Measurements from ENCODE around the gene PLN.

The PLN gene

DNA sequence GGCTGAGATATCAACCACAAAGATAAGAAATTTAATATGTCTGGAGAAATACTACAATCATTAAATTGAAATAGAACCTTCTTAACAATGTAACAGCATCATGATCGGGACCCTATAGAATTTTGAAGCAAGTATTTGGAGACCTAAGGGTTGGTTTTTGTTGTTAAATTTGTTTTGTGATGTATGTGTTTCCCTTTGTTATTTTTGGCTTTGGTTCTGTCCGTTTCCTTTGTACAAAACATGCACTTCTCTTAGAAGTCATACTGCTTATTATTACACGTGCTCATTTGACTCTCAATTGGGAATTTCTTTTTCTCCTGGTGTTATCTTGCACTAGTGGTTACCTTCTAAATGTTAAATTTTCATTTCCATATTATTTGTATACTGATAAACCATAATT lies 4.0 kb upstream of the PLN start:
- Histone ChIP-seq H3K4me2 (ENCODE audit: insufficient read depth, low read length) (no peak overlapping the region), H3K9me3 (ENCODE audit: insufficient read depth, low read length, severe bottlenecking) (no peaks in the 10 kb centered on the region)
- ATAC-seq (ENCODE audit: insufficient read depth, low read depth) = no peak

DNA sequence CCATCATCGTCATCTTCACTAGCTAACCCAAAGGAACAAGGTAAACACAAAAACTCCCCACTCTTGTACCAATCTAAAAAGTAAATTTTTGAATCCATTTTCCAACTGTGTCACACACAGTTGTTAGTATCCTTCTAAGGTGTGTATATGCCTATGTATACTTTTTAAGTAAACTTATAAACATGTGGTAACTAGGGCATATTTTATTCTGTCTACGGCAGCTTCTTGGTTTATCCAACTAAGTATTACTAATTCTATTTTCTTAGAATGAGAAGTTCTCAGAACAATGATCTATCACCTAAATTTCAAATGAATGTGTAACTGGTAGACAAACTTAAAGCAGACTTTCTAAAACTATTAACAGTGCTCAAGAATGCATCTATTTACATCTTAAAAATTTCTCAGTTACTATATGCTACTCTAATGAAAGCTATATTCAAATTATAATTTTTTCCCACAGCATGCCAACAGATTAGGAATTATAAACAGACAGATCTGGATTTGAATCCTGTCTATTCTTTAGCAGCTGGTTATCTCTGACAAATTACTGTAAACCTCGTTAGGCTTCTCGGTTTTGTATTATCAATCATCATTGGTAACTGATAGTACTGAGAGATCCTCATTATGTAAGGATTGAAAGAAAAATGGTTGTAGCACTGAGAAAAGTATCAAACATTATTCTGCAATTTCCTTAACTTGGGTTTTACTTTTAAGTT lies 1.8 kb upstream of the PLN start:
- no peaks in the 10 kb centered on the region for H3K27me3 ChIP-seq (ENCODE audit: insufficient read depth, low read length, poor library complexity)
- peaks cover 5% of the 10 kb centered on the region; the same call in 1 of the 2 replicates for H4K20me1 ChIP-seq (ENCODE audit: insufficient read depth, low read length)
- H3K27ac ChIP-seq (ENCODE audit: low read length) = no peak overlapping the region
- TF ChIP-seq EZH2 (IDR thresholded peaks at IDR 0.05; ENCODE audit: borderline replicate concordance, low read depth, low read length, severe bottlenecking) = no peak
- TF ChIP-seq, protein P1, sequence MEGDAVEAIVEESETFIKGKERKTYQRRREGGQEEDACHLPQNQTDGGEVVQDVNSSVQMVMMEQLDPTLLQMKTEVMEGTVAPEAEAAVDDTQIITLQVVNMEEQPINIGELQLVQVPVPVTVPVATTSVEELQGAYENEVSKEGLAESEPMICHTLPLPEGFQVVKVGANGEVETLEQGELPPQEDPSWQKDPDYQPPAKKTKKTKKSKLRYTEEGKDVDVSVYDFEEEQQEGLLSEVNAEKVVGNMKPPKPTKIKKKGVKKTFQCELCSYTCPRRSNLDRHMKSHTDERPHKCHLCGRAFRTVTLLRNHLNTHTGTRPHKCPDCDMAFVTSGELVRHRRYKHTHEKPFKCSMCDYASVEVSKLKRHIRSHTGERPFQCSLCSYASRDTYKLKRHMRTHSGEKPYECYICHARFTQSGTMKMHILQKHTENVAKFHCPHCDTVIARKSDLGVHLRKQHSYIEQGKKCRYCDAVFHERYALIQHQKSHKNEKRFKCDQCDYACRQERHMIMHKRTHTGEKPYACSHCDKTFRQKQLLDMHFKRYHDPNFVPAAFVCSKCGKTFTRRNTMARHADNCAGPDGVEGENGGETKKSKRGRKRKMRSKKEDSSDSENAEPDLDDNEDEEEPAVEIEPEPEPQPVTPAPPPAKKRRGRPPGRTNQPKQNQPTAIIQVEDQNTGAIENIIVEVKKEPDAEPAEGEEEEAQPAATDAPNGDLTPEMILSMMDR (IDR thresholded peaks at IDR 0.05; ENCODE audit: borderline replicate concordance, extremely low read depth, low read length, poor library complexity, severe bottlenecking) = no peak
- peaks cover 64% of the 10 kb centered on the region for H3K79me2 ChIP-seq (ENCODE audit: insufficient read depth, low read length)
- H3K4me2 ChIP-seq (ENCODE audit: insufficient read depth, low read length) = no peak overlapping the region
- H3K4me3 ChIP-seq (ENCODE audit: low read depth in 1 of 2, low read length in 2 of 2) = no peak overlapping the region
- no peak overlapping the region for H3K9ac ChIP-seq (ENCODE audit: low read depth, low read length)
- no peak overlapping the region for H2AFZ ChIP-seq (ENCODE audit: low read depth, low read length)
- H3K36me3 ChIP-seq (ENCODE audit: insufficient read depth, low read length) = no peaks in the 10 kb centered on the region
- DNase-seq (no peak), ATAC-seq (ENCODE audit: insufficient read depth, low read depth) (no peak)
- no peaks in the 10 kb centered on the region for H3K9me3 ChIP-seq (ENCODE audit: insufficient read depth, low read length, severe bottlenecking)
- H3K4me1 ChIP-seq (ENCODE audit: insufficient read depth, low read length) = 0 out of 2 replicates have a peak, but pooled peaks cover 2% of the 10 kb centered on the region

More for the DNA sequence above, 4.0 kb upstream of the PLN start:
- no peak overlapping the region for H3K4me3 ChIP-seq (ENCODE audit: low read depth in 1 of 2, low read length in 2 of 2)
- no peaks in the 10 kb centered on the region for H3K36me3 ChIP-seq (ENCODE audit: insufficient read depth, low read length)
- H3K4me1 ChIP-seq (ENCODE audit: insufficient read depth, low read length) = no peaks in the 10 kb centered on the region
- no peak overlapping the region for H3K27ac ChIP-seq (ENCODE audit: low read length)
- H4K20me1 ChIP-seq (ENCODE audit: insufficient read depth, low read length) = no peaks in the 10 kb centered on the region; the same call in 1 of the 2 replicates
- no peak overlapping the region for H3K9ac ChIP-seq (ENCODE audit: low read depth, low read length)
- no peaks in the 10 kb centered on the region for H3K27me3 ChIP-seq (ENCODE audit: insufficient read depth, low read length, poor library complexity)
- H2AFZ ChIP-seq (ENCODE audit: low read depth, low read length) = no peak overlapping the region
- H3K79me2 ChIP-seq (ENCODE audit: insufficient read depth, low read length) = peaks cover 58% of the 10 kb centered on the region
- TF ChIP-seq, protein P1 (IDR thresholded peaks at IDR 0.05; ENCODE audit: borderline replicate concordance, extremely low read depth, low read length, poor library complexity, severe bottlenecking) = no peak
- no peak for TF ChIP-seq EZH2 (IDR thresholded peaks at IDR 0.05; ENCODE audit: borderline replicate concordance, low read depth, low read length, severe bottlenecking)
- no peak for DNase-seq

DNA sequence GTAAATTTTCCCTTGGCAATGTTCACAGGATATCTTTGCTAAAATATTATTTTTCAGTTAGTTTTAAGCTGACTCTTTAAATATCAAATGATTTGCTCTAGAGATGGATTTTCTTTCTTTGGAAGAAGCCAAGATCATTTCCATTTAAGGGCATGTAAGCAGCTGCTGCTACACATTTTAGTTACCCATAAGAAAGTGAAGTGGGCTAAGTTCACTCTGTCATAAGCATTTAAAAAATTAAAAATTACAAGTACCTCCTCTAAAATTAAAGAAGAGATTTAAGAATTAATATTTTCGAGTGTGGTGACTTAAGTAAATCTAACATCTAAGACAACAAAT lies 1.2 kb upstream of the PLN start:
- Histone ChIP-seq H3K9me3 (ENCODE audit: insufficient read depth, low read length, severe bottlenecking) (no peaks in the 10 kb centered on the region), H3K9ac (ENCODE audit: low read depth, low read length) (no peak overlapping the region), H4K20me1 (ENCODE audit: insufficient read depth, low read length) (peaks cover 5% of the 10 kb centered on the region; the same call in 1 of the 2 replicates), H3K4me2 (ENCODE audit: insufficient read depth, low read length) (no peak overlapping the region), H3K27ac (ENCODE audit: low read length) (no peak overlapping the region), H3K79me2 (ENCODE audit: insufficient read depth, low read length) (peaks cover 65% of the 10 kb centered on the region), H3K4me3 (ENCODE audit: low read depth in 1 of 2, low read length in 2 of 2) (no peak overlapping the region), H2AFZ (ENCODE audit: low read depth, low read length) (no peak overlapping the region), H3K27me3 (ENCODE audit: insufficient read depth, low read length, poor library complexity) (no peaks in the 10 kb centered on the region), H3K36me3 (ENCODE audit: insufficient read depth, low read length) (no peaks in the 10 kb centered on the region), H3K4me1 (ENCODE audit: insufficient read depth, low read length) (0 out of 2 replicates have a peak, but pooled peaks cover 2% of the 10 kb centered on the region)
- no peak for ATAC-seq (ENCODE audit: insufficient read depth, low read depth)
- no peak for TF ChIP-seq EZH2 (IDR thresholded peaks at IDR 0.05; ENCODE audit: borderline replicate concordance, low read depth, low read length, severe bottlenecking)
- TF ChIP-seq, protein P1 (IDR thresholded peaks at IDR 0.05; ENCODE audit: borderline replicate concordance, extremely low read depth, low read length, poor library complexity, severe bottlenecking) = no peak
- no peak for DNase-seq

Measured in DND-41 (cell line).